IMR-90 (cell line): ENCODE results near the gene MAN2A2. TPM values are rescaled to one million over a fixed set of nuclear protein-coding genes. Genes with fewer than 3 reads are reported as not detected.

Experiments used
- ATAC-seq: fragments of 200-7000 bp; cut with Tn5 transposase; 2 replicates; pipeline ENCODE4 v1.9.1; 2020; ENCODE audit warnings: low read depth, mild to moderate bottlenecking, moderate library complexity
- BruUV-seq: library from RNA; stranded (reverse); fragments of 400-500 nt; replicated peaks from 2 replicates; lab custom pipeline; 2021; lab: Mats Ljungman, UMichigan
- CTCF ChIA-PET: fragments of 300-600 bp; formaldehyde crosslinking; extraction: SDS; loops from one replicate; lab custom pipeline; 2021; ENCODE audit warnings: antibody characterized with exemption; lab: Yijun Ruan, JAX
- POLR2A ChIA-PET: fragments of 300-600 bp; sonication (Branson Sonifier 250); formaldehyde crosslinking; loops from one replicate; lab custom pipeline; 2022; ENCODE audit warnings: antibody characterized with exemption; ENCODE audit not compliant: unreplicated experiment; lab: Charles Lee
- DNase-seq: peaks from one replicate; pipeline ENCODE4 v3.0.0; 2013
- H2AFZ ChIP-seq: replicated peaks from 2 replicates; pipeline ENCODE3; 2013; ENCODE audit warnings: low read length, mild to moderate bottlenecking; ENCODE audit not compliant: poor library complexity
- H2AK5ac ChIP-seq: 2 replicates; pipeline ENCODE4 v1.6.1; 2013; ENCODE audit warnings: low read depth, low read length, inconsistent platforms
- H2AK9ac ChIP-seq: replicated peaks from 2 replicates; pipeline ENCODE3; 2013; ENCODE audit warnings: mild to moderate bottlenecking, low read depth, low read length, moderate library complexity; ENCODE audit not compliant: poor library complexity
- H2BK120ac ChIP-seq: 2 replicates; pipeline ENCODE4 v1.6.1; 2013; ENCODE audit warnings: low read depth, low read length, inconsistent platforms
- H2BK15ac ChIP-seq: 3 replicates; pipeline ENCODE4 v1.6.1; 2013; ENCODE audit warnings: low read depth, low read length, inconsistent platforms
- H2BK20ac ChIP-seq: 2 replicates; pipeline ENCODE4 v1.6.1; 2013; ENCODE audit warnings: low read depth, mild to moderate bottlenecking, inconsistent platforms, low read length, moderate library complexity
- H2BK5ac ChIP-seq: 2 replicates; pipeline ENCODE4 v1.6.1; 2013; ENCODE audit warnings: mild to moderate bottlenecking, low read depth, low read length, inconsistent platforms; ENCODE audit not compliant: poor library complexity, severe bottlenecking
- H3K14ac ChIP-seq: replicated peaks from 2 replicates; pipeline ENCODE4 v1.6.1; 2013; ENCODE audit warnings: low read depth, low read length, inconsistent platforms
- H3K18ac ChIP-seq: 2 replicates; pipeline ENCODE4 v1.6.1; 2013; ENCODE audit warnings: low read depth, low read length, control low read depth
- H3K23ac ChIP-seq: 2 replicates; pipeline ENCODE4 v1.6.1; 2013; ENCODE audit warnings: low read depth, low read length, inconsistent platforms
- H3K27ac ChIP-seq: 2 replicates; pipeline ENCODE4 v1.5.1; 2013; ENCODE audit warnings: mild to moderate bottlenecking, control low read depth, low read length; ENCODE audit not compliant: insufficient read depth
- H3K27me3 ChIP-seq: 2 replicates; pipeline ENCODE4 v1.6.1; 2013; ENCODE audit warnings: low read length; ENCODE audit not compliant: control insufficient read depth, insufficient read depth
- H3K36me3 ChIP-seq: 2 replicates; pipeline ENCODE4 v1.6.1; 2013; ENCODE audit warnings: low read length, mixed read lengths; ENCODE audit not compliant: control insufficient read depth, insufficient read depth
- H3K4ac ChIP-seq: 2 replicates; pipeline ENCODE4 v1.6.1; 2013; ENCODE audit warnings: low read depth, low read length, inconsistent platforms
- H3K4me1 ChIP-seq: 2 replicates; pipeline ENCODE4 v1.6.1; 2013; ENCODE audit warnings: low read length, mixed read lengths; ENCODE audit not compliant: control insufficient read depth, insufficient read depth
- H3K4me2 ChIP-seq: 2 replicates; pipeline ENCODE4 v1.6.1; 2013; ENCODE audit warnings: low read depth, mild to moderate bottlenecking, control low read depth, low read length, moderate library complexity
- H3K4me3 ChIP-seq: 2 replicates; pipeline ENCODE4 v1.5.1; 2013; ENCODE audit warnings: low read depth, mild to moderate bottlenecking, control low read depth, low read length, moderate library complexity; ENCODE audit not compliant: insufficient read depth
- H3K56ac ChIP-seq: 2 replicates; pipeline ENCODE4 v1.6.1; 2013; ENCODE audit warnings: low read length, inconsistent platforms; ENCODE audit not compliant: insufficient read depth; ENCODE audit errors: extremely low read depth
- H3K79me1 ChIP-seq, 2 experiments: 2 replicates each; pipeline ENCODE4 v1.6.1; 2013; ENCODE audit warnings: low read length in 2 of 2, inconsistent platforms in 1 of 2, low read depth in 1 of 2
- H3K9ac ChIP-seq: 2 replicates; pipeline ENCODE4 v1.6.1; 2013; ENCODE audit warnings: low read depth, low read length, control low read depth
- H3K9me1 ChIP-seq: 2 replicates; pipeline ENCODE4 v1.6.1; 2013; ENCODE audit warnings: low read length, inconsistent platforms; ENCODE audit not compliant: insufficient read depth
- H3K9me3 ChIP-seq: 2 replicates; pipeline ENCODE4 v1.6.1; 2013; ENCODE audit warnings: low read length; ENCODE audit not compliant: control insufficient read depth, insufficient read depth
- H4K20me1 ChIP-seq: 2 replicates; pipeline ENCODE4 v1.6.1; 2013; ENCODE audit warnings: low read length, inconsistent platforms; ENCODE audit not compliant: insufficient read depth
- H4K5ac ChIP-seq: 2 replicates; pipeline ENCODE4 v1.6.1; 2013; ENCODE audit warnings: mild to moderate bottlenecking, low read depth, low read length, control low read depth
- H4K8ac ChIP-seq, 2 experiments: 2 replicates each; pipeline ENCODE4 v1.6.1; 2013; ENCODE audit warnings: low read depth in 2 of 2, low read length in 2 of 2, control low read depth in 1 of 2, inconsistent platforms in 1 of 2
- H4K91ac ChIP-seq: 2 replicates; pipeline ENCODE4 v1.6.1; 2013; ENCODE audit warnings: low read depth, low read length, inconsistent platforms; ENCODE audit not compliant: insufficient read depth
- BHLHE40 ChIP-seq: fragments of 150-350 bp; IDR thresholded peaks from 2 replicates; pipeline ENCODE4 v1.6.1; 2016; ENCODE audit warnings: mild to moderate bottlenecking, low read depth, low read length
- CEBPB ChIP-seq: IDR thresholded peaks from 2 replicates; pipeline ENCODE4 v1.6.1; 2012; ENCODE audit warnings: low read depth, low read length, improper control_type of control experiment
- CHD1 ChIP-seq: IDR thresholded peaks from 2 replicates; pipeline ENCODE4 v1.6.1; 2012; ENCODE audit warnings: low read depth, low read length, improper control_type of control experiment
- CTCF ChIP-seq: conservative IDR thresholded peaks from 2 replicates; pipeline ENCODE4 v1.5.1; 2012; ENCODE audit warnings: mild to moderate bottlenecking, low read depth, low read length, improper control_type of control experiment
- FOS ChIP-seq: fragments of 150-350 bp; IDR thresholded peaks from 2 replicates; pipeline ENCODE4 v1.6.1; 2016; ENCODE audit warnings: low read depth, low read length
- MAFK ChIP-seq: IDR thresholded peaks from 2 replicates; pipeline ENCODE4 v1.6.1; 2012; ENCODE audit warnings: low read depth, low read length, improper control_type of control experiment
- MAZ ChIP-seq: IDR thresholded peaks from 2 replicates; pipeline ENCODE4 v1.6.1; 2012; ENCODE audit warnings: low read depth, mild to moderate bottlenecking, low read length, improper control_type of control experiment, moderate library complexity, borderline replicate concordance
- NFE2L2 ChIP-seq: fragments of 150-350 bp; IDR thresholded peaks from 2 replicates; pipeline ENCODE4 v1.6.1; 2016; ENCODE audit warnings: low read depth, mild to moderate bottlenecking, low read length
- RCOR1 ChIP-seq: IDR thresholded peaks from 2 replicates; pipeline ENCODE4 v1.6.1; 2012; ENCODE audit warnings: mild to moderate bottlenecking, low read length, improper control_type of control experiment; ENCODE audit not compliant: insufficient replicate concordance
- RFX5 ChIP-seq: IDR thresholded peaks from 2 replicates; pipeline ENCODE4 v1.8.0; 2012; ENCODE audit warnings: low read depth, mild to moderate bottlenecking, low read length, moderate library complexity
- SMC3 ChIP-seq: fragments of 150-350 bp; IDR thresholded peaks from 2 replicates; pipeline ENCODE4 v1.6.1; 2016; ENCODE audit warnings: low read depth, mild to moderate bottlenecking, antibody characterized with exemption, low read length, moderate library complexity
- WGBS, 2 experiments: methylation state at CpG; one replicate each; pipeline versions ENCODE4 v1.1.5 to v1.1.7; 2013; ENCODE audit warnings: missing lambda C conversion rate in 2 of 2; ENCODE audit not compliant: insufficient read length in 1 of 2; ENCODE audit errors: extremely low coverage in 2 of 2; 5-methylcytosine and 5-hydroxymethylcytosine counted together
- dilution Hi-C: fragments of 300-500 bp; cut with HindIII; formaldehyde crosslinking; loops from one replicate; pipeline ENCODE4 v1.14.3; 2018; ENCODE audit warnings: low sequenced_read_pairs; ENCODE audit not compliant: unreplicated experiment
- in situ Hi-C: fragments of 300-500 bp; cut with MboI; formaldehyde crosslinking; loops from 3 replicates; pipeline ENCODE4 v1.14.3; 2019; ENCODE audit warnings: low sequenced_read_pairs, inconsistent platforms, mixed read lengths
- intact Hi-C: fragments of 100-400 bp; cut with micrococcal nuclease; formaldehyde crosslinking; loops from 2 replicates; pipeline ENCODE4 v1.10.0; 2022
- polyA plus RNA-seq, 3 experiments: library from polyadenylated mRNA; depleted of rRNA; stranded (reverse); fragments of >200 nt; gene quantifications; 2 replicates each; pipeline ENCODE4 v1.2.3, GENCODE V29; 2012; ENCODE audit warnings: low replicate concordance in 1 of 3
- total RNA-seq: library from RNA; depleted of rRNA; stranded (reverse); fragments of >200 nt; gene quantifications from 2 replicates; pipeline ENCODE4 v1.2.3, GENCODE V29; 2012
- TF ChIP-seq, protein P1 (sequence below): fragments of 150-350 bp; IDR thresholded peaks from 2 replicates; pipeline ENCODE4 v1.6.1; 2017; ENCODE audit warnings: mild to moderate bottlenecking, antibody characterized with exemption, low read length, low read depth

The MAN2A2 gene
- total and polyA plus RNA-seq, 2 of the 4 experiments (the other 2 are of a cell fraction): 3.4 to 52.5 TPM

DNA sequence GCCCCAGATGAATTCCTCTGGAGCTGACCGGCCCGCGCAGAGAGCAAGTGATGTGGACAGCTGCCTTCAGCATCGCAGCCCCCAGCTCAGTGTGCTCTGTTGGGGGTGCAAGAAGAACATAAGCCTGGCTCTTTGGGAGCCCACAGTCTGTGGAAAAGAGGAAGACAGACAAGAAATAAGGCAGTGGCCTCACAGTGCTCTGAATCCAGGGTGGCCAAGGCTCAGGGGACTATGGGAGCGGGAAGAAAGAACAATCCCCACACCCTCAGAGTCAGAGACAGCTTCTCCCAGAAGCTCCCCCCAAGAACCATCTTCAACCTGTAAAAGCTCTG lies 29.5 kb downstream of the MAN2A2 start:
- Histone ChIP-seq H4K20me1 (peaks cover 6% of the 10 kb centered on the region; the same call in 1 of the 2 replicates), H2BK15ac (no peak overlapping the region), H3K9me1 (peaks cover 13% of the 10 kb centered on the region), H3K79me1 (peaks cover 19 to 45% of the 10 kb centered on the region in 2 experiments), H3K4ac (peak overlapping the region; percentile 18; the same call in 1 of the 2 replicates), H3K56ac (no peak overlapping the region), H2AFZ (peak overlapping the region; percentile 95), H3K14ac (peak overlapping the region; percentile 13; the same call in 1 of the 2 replicates), H4K91ac (peak overlapping the region; percentile 24; the same call in 1 of the 2 replicates), H3K27ac (no peak overlapping the region), H4K8ac (peak overlapping the region in 1 of 2 experiments; percentile 68; a peak in 3 of 4 replicates), H3K4me1 (peaks cover 11% of the 10 kb centered on the region), H3K9me3 (no peaks in the 10 kb centered on the region), H2BK120ac (no peak overlapping the region), H3K23ac (no peak overlapping the region), H3K27me3 (no peaks in the 10 kb centered on the region), H3K4me3 (no peak overlapping the region), H3K4me2 (no peak overlapping the region), H3K36me3 (peaks cover 2% of the 10 kb centered on the region; the same call in 1 of the 2 replicates), H2BK5ac (no peak overlapping the region), H4K5ac (no peak overlapping the region), H3K9ac (no peak overlapping the region), H2BK20ac (no peak overlapping the region), H2AK9ac (peak overlapping the region; percentile 17), H3K18ac (no peak overlapping the region), H2AK5ac (no peak overlapping the region)
- no peak for TF ChIP-seq CHD1
- TF ChIP-seq NFE2L2: no peak
- TF ChIP-seq MAZ: no peak
- TF ChIP-seq, protein P1, sequence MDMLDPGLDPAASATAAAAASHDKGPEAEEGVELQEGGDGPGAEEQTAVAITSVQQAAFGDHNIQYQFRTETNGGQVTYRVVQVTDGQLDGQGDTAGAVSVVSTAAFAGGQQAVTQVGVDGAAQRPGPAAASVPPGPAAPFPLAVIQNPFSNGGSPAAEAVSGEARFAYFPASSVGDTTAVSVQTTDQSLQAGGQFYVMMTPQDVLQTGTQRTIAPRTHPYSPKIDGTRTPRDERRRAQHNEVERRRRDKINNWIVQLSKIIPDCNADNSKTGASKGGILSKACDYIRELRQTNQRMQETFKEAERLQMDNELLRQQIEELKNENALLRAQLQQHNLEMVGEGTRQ: no peak
- TF ChIP-seq MAFK: no peak
- TF ChIP-seq CEBPB: no peak
- no peak for TF ChIP-seq CTCF
- TF ChIP-seq SMC3: no peak
- TF ChIP-seq RCOR1: no peak
- TF ChIP-seq FOS: no peak
- no peak for TF ChIP-seq RFX5
- TF ChIP-seq BHLHE40: no peak
- dilution Hi-C loops: no loop called here
- BruUV-seq: no TSS peak
- ATAC-seq: no peak
- POLR2A ChIA-PET: no interaction called here
- CTCF ChIA-PET: interaction anchor here (0.6 to 1.9 kb wide), 5 partner anchors 9 to 285 kb away, joined by 3 to 8 read pairs (median 5); partner anchors contain the start of gene MAN2A2
- WGBS, 2 experiments: 20% methylated on average over 1 of the region's 5 CpGs; no CpG with 5 or more reads in 1 of the 2 experiments
- intact Hi-C loops: no loop called here
- no peak for DNase-seq
- in situ Hi-C loops: no loop called here
